ENCODE results near the gene UAP1L1.

GRCh38 chr9:137058521-137059234, 18.6 kb upstream of the UAP1L1 start:
- no peak for TF ChIP-seq CTCF (optimal IDR thresholded peaks at IDR 0.05 in 1 of 3, IDR thresholded peaks at IDR 0.05 in 1 of 3, conservative IDR thresholded peaks at IDR 0.05 in 1 of 3; ENCODE audit: extremely low read depth in 1 of 3, insufficient read depth in 2 of 3, low read length in 3 of 3)
- no peak for TF ChIP-seq EZH2 (IDR thresholded peaks at IDR 0.05; ENCODE audit: low read length)

Measured in keratinocyte (primary cell).